PC-9 (cell line): Measurements from ENCODE around the gene B4GALNT3. TPM values are rescaled to one million over a fixed set of nuclear protein-coding genes. Genes with fewer than 3 reads are reported as not detected.
A peak's percentile ranks its signal among the peaks of the same experiment; 100 is the strongest.

Experiments
- BruUV-seq: library from RNA; stranded (reverse); fragments of 400-500 nt; replicated peaks from 2 replicates; lab custom pipeline; 2021; lab: Mats Ljungman, UMichigan
- CTCF ChIA-PET: fragments of 300-600 bp; sonication (Branson Sonifier 250); formaldehyde crosslinking; loops from one replicate; lab custom pipeline; 2022; ENCODE audit warnings: antibody characterized with exemption; lab: Charles Lee
- POLR2A ChIA-PET: fragments of 300-600 bp; sonication (Branson Sonifier 250); formaldehyde crosslinking; loops from one replicate; lab custom pipeline; 2022; ENCODE audit warnings: antibody characterized with exemption; ENCODE audit not compliant: unreplicated experiment; lab: Charles Lee
- DNase-seq, 2 experiments: peaks; one replicate each; pipeline versions ENCODE4 v3.0.0 to v3.0.0-alpha.2; 2015 to 2022; ENCODE audit warnings: mixed read lengths in 1 of 2
- H2AFZ ChIP-seq: fragments of 200-600 bp; sonication (generic); 2 replicates; pipeline ENCODE4 v1.8.1; 2017; ENCODE audit warnings: antibody characterized with exemption
- H3F3A ChIP-seq: fragments of 200-600 bp; sonication (generic); 2 replicates; pipeline ENCODE4 v1.8.1; 2017; ENCODE audit warnings: antibody characterized with exemption, mild to moderate bottlenecking, low read depth; ENCODE audit not compliant: insufficient read depth
- H3K27ac ChIP-seq: fragments of 200-600 bp; sonication (generic); 2 replicates; pipeline ENCODE4 v1.6.1; 2016; ENCODE audit warnings: mixed run types
- H3K27me3 ChIP-seq: fragments of 200-600 bp; sonication (generic); 2 replicates; pipeline ENCODE4 v1.6.1; 2016; ENCODE audit warnings: low read depth, mixed run types; ENCODE audit not compliant: insufficient read depth
- H3K36me3 ChIP-seq: fragments of 200-600 bp; sonication (generic); 2 replicates; pipeline ENCODE4 v1.6.1; 2016; ENCODE audit warnings: low read depth, mixed run types
- H3K4me1 ChIP-seq: fragments of 200-600 bp; sonication (generic); replicated peaks from 2 replicates; pipeline ENCODE4 v1.6.1; 2016; ENCODE audit warnings: mixed run types; ENCODE audit not compliant: insufficient read depth
- H3K4me2 ChIP-seq: fragments of 200-600 bp; sonication (generic); 2 replicates; pipeline ENCODE4 v1.6.1; 2017; ENCODE audit warnings: mixed run types
- H3K4me3 ChIP-seq: fragments of 200-600 bp; sonication (generic); 2 replicates; pipeline ENCODE4 v1.6.1; 2016; ENCODE audit warnings: mixed run types
- H3K79me2 ChIP-seq: fragments of 200-600 bp; sonication (generic); 2 replicates; pipeline ENCODE4 v1.6.1; 2017; ENCODE audit warnings: low read depth, mixed run types
- H3K9me2 ChIP-seq: fragments of 200-600 bp; sonication (generic); 2 replicates; pipeline ENCODE4 v1.8.1; 2017; ENCODE audit warnings: mild to moderate bottlenecking; ENCODE audit not compliant: insufficient read depth
- H3K9me3 ChIP-seq: fragments of 200-600 bp; sonication (generic); 2 replicates; pipeline ENCODE4 v1.8.1; 2016; ENCODE audit warnings: low read depth; ENCODE audit not compliant: insufficient read depth
- H4K20me1 ChIP-seq: fragments of 200-600 bp; sonication (generic); 2 replicates; pipeline ENCODE4 v1.8.1; 2017; ENCODE audit not compliant: insufficient read depth
- CTCF ChIP-seq: fragments of 200-600 bp; sonication (generic); conservative IDR thresholded peaks from 2 replicates; pipeline ENCODE4 v1.6.1; 2017; ENCODE audit warnings: mixed run types, antibody characterized with exemption, mild to moderate bottlenecking, moderate library complexity
- EZH2 ChIP-seq: fragments of 200-600 bp; sonication (generic); IDR thresholded peaks from 2 replicates; pipeline ENCODE4 v1.8.0; 2017; ENCODE audit warnings: antibody characterized with exemption, low read depth
- intact Hi-C: fragments of 100-400 bp; cut with micrococcal nuclease; formaldehyde crosslinking; loops from one replicate; pipeline ENCODE4 v1.10.0; 2022; ENCODE audit not compliant: unreplicated experiment
- total RNA-seq: library from RNA; stranded (reverse); gene quantifications from 2 replicates; pipeline ENCODE4 v1.2.3, GENCODE V29; 2021

The B4GALNT3 gene
- total RNA-seq, 1 experiment from 2014 or later = 8.0 TPM

- H3K27ac ChIP-seq = no peak overlapping the region
- POLR2A ChIA-PET = no interaction called here
These were observed 125.6 kb downstream of the B4GALNT3 start for GRCh38 chr12:585062-586061.

GRCh38 chr12:586318-587071 is 126.8 kb downstream of the B4GALNT3 start:
- Histone ChIP-seq H3K4me3 (no peak overlapping the region), H3K9me3 (no peaks in the 10 kb centered on the region), H3K27me3 (no peaks in the 10 kb centered on the region), H2AFZ (no peak overlapping the region), H4K20me1 (no peaks in the 10 kb centered on the region), H3K4me1 (no peaks in the 10 kb centered on the region), H3K9me2 (no peaks in the 10 kb centered on the region), H3F3A (peaks cover 6% of the 10 kb centered on the region; the same call in 1 of the 2 replicates), H3K4me2 (no peak overlapping the region), H3K36me3 (no peaks in the 10 kb centered on the region), H3K27ac (no peak overlapping the region), H3K79me2 (no peaks in the 10 kb centered on the region)
- ChIA-PET CTCF (no interaction called here), POLR2A (no interaction called here)
- BruUV-seq = no TSS peak
- intact Hi-C loops = no loop called here
- TF ChIP-seq CTCF (no peak), EZH2 (no peak)
- peak in 1 of 2 experiments; percentile 24 for DNase-seq

More at GRCh38 chr12:585062-586061, 125.6 kb downstream of the B4GALNT3 start:
- Histone ChIP-seq H3K4me3 (no peak overlapping the region), H3K4me2 (no peak overlapping the region), H3K9me2 (no peaks in the 10 kb centered on the region), H4K20me1 (no peaks in the 10 kb centered on the region), H3K79me2 (no peaks in the 10 kb centered on the region), H3K4me1 (no peaks in the 10 kb centered on the region), H3F3A (peaks cover 6% of the 10 kb centered on the region; the same call in 1 of the 2 replicates), H3K9me3 (no peaks in the 10 kb centered on the region), H3K27me3 (no peaks in the 10 kb centered on the region), H2AFZ (no peak overlapping the region), H3K36me3 (no peaks in the 10 kb centered on the region)
- CTCF ChIA-PET = no interaction called here
- no peak for TF ChIP-seq CTCF
- TF ChIP-seq EZH2 = no peak
- DNase-seq = no peak
- intact Hi-C loops = no loop called here
- BruUV-seq = no TSS peak
